Measurements from ENCODE around the gene ZBP1.

DNA sequence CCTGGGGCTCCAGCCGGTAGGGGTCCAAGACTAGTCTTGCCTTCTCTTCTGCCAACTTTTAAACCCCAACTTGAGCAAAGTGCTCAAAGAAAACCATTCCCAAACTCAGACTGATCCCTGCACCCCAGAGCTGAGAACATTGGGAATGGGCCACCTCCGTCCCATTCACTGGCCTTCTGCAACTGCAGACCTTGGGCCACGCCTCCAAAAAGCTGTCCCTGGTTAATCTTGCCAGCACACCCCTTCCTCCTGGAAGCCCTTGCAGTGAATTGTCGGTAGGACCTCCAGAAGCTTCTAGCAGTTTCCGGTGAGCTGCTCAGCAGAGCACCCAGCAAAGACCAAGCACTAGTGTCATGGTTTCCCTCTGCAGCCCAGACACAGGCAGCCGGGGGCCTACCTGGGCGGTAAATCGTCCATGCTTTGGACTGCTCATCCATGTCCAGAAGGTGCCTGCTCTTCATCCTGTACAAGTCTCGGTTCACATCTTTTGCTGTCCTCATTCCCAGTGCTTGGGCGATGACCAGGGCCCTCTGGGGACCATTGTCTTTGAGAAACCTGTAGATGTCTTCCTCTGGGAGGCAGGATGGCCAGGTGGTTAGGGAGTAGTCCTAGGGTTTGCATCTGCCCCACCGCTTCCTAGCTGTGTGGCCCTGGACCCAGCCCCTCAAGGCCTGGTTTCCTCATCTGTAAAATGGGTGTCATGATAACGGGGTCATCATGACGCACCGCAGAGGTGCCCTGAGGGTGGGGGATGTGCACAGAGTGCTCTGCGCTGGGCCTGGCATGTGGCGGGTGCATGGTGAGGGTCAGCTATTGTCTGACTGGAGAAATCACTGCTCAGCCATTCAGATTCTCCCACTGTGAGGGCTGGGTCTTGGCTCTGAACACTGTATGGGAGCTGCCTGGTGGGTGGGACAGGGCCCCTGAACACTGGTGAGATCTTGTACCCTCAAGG is 5.5 kb downstream of the ZBP1 start:
- TF ChIP-seq, protein P1, sequence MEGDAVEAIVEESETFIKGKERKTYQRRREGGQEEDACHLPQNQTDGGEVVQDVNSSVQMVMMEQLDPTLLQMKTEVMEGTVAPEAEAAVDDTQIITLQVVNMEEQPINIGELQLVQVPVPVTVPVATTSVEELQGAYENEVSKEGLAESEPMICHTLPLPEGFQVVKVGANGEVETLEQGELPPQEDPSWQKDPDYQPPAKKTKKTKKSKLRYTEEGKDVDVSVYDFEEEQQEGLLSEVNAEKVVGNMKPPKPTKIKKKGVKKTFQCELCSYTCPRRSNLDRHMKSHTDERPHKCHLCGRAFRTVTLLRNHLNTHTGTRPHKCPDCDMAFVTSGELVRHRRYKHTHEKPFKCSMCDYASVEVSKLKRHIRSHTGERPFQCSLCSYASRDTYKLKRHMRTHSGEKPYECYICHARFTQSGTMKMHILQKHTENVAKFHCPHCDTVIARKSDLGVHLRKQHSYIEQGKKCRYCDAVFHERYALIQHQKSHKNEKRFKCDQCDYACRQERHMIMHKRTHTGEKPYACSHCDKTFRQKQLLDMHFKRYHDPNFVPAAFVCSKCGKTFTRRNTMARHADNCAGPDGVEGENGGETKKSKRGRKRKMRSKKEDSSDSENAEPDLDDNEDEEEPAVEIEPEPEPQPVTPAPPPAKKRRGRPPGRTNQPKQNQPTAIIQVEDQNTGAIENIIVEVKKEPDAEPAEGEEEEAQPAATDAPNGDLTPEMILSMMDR (IDR thresholded peaks at IDR 0.05), result no peak
- TF ChIP-seq EP300 (IDR thresholded peaks at IDR 0.05), result no peak
